ENCODE measurements around the gene DNAH6. TPM values are rescaled to one million over a fixed set of nuclear protein-coding genes. Genes with fewer than 3 reads are reported as not detected.

The DNAH6 gene
- total RNA-seq, 1 experiment from 2014 or later = 1.6 TPM

DNA sequence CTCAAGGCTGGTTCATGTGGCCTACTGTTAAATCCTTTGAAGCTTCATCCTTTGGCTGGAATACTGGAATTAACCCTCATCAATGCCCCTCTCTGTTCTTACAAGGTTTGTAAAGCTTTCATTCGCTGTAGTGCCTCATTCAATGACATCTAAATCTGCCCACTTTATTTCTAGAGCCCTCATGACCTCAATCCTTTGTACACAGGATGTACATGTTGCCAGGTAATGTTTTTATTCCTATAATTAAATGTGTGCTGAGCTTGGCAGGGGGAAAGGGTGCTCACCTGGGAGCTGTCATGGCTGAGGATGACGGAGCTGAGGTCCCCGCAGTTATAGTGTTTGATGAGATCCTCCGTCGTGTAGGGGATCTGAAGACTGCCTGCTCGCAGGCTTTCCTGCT lies 325.3 kb downstream of the DNAH6 start:
- DNase-seq (ENCODE audit: low read depth, low spot score) = no peak
- Histone ChIP-seq H3K9me2 (ENCODE audit: insufficient read depth) (no peaks in the 10 kb centered on the region), H3K4me3 (replicated peaks in 1 of 2; ENCODE audit: low read depth in 1 of 2, low read length in 2 of 2) (no peak overlapping the region), H3K79me2 (ENCODE audit: insufficient read depth, low read length) (no peaks in the 10 kb centered on the region), H3K9me3 (ENCODE audit: control insufficient read depth in 1 of 2, insufficient read depth in 1 of 2, low read depth in 1 of 2, low read length in 2 of 2) (0 out of 4 replicates have a peak, but pooled peaks cover 0 to 4% of the 10 kb centered on the region in 2 experiments), H3K27me3 (ENCODE audit: insufficient read depth, low read length) (no peaks in the 10 kb centered on the region), H3K36me3 (ENCODE audit: control insufficient read depth in 1 of 2, insufficient read depth in 2 of 2, low read length in 2 of 2) (no peaks in the 10 kb centered on the region), H3K4me1 (ENCODE audit: control insufficient read depth in 1 of 2, insufficient read depth in 2 of 2, low read length in 2 of 2) (peaks cover 0 to 11% of the 10 kb centered on the region in 2 experiments; a peak in 2 of 4 replicates), H2AFZ (ENCODE audit: low read depth, low read length, poor library complexity, severe bottlenecking) (no peak overlapping the region), H3K9ac (ENCODE audit: low read length) (no peak overlapping the region), H3K27ac (ENCODE audit: low read depth, low read length) (no peak overlapping the region), H4K20me1 (ENCODE audit: insufficient read depth) (no peaks in the 10 kb centered on the region), H3K4me2 (ENCODE audit: low read length) (no peak overlapping the region)
- ChIA-PET POLR2A (no interaction called here), CTCF (no interaction called here), RAD21 (ENCODE audit: low non-redundant PET in 1 of 2, low total read pairs in 2 of 2, uncharacterized antibody in 2 of 2, unreplicated experiment in 2 of 2) (interaction anchor here in 1 of 2 experiments (0.5 kb wide), 1 partner anchor 62 kb away, joined by 5 read pairs; no protein-coding TSS in a partner anchor)
- TF ChIP-seq EGR1 (IDR thresholded peaks at IDR 0.05; ENCODE audit: low read depth) = no peak
- no peak for TF ChIP-seq TCF7L2 (IDR thresholded peaks at IDR 0.05; ENCODE audit: borderline replicate concordance, extremely low read depth, insufficient read depth, insufficient read length)
- TF ChIP-seq, protein P1, sequence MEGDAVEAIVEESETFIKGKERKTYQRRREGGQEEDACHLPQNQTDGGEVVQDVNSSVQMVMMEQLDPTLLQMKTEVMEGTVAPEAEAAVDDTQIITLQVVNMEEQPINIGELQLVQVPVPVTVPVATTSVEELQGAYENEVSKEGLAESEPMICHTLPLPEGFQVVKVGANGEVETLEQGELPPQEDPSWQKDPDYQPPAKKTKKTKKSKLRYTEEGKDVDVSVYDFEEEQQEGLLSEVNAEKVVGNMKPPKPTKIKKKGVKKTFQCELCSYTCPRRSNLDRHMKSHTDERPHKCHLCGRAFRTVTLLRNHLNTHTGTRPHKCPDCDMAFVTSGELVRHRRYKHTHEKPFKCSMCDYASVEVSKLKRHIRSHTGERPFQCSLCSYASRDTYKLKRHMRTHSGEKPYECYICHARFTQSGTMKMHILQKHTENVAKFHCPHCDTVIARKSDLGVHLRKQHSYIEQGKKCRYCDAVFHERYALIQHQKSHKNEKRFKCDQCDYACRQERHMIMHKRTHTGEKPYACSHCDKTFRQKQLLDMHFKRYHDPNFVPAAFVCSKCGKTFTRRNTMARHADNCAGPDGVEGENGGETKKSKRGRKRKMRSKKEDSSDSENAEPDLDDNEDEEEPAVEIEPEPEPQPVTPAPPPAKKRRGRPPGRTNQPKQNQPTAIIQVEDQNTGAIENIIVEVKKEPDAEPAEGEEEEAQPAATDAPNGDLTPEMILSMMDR (IDR thresholded peaks at IDR 0.05 in 2 of 3, conservative IDR thresholded peaks at IDR 0.05 in 1 of 3; ENCODE audit: borderline replicate concordance in 1 of 3, insufficient read depth in 1 of 3, low read depth in 2 of 3, low read length in 2 of 3) = no peak
- TF ChIP-seq ZNF274 (IDR thresholded peaks at IDR 0.05; ENCODE audit: low read depth, low read length) = no peak
- no peak for TF ChIP-seq YY1 (IDR thresholded peaks at IDR 0.05; ENCODE audit: extremely low read depth, insufficient replicate concordance, low read depth, low read length)
- no peak for TF ChIP-seq FOSL1 (IDR thresholded peaks at IDR 0.05; ENCODE audit: low read depth)
- TF ChIP-seq, protein P2, sequence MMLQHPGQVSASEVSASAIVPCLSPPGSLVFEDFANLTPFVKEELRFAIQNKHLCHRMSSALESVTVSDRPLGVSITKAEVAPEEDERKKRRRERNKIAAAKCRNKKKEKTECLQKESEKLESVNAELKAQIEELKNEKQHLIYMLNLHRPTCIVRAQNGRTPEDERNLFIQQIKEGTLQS (IDR thresholded peaks at IDR 0.05) = no peak
- no peak for TF ChIP-seq SRF (IDR thresholded peaks at IDR 0.05; ENCODE audit: low read depth)
- TF ChIP-seq, protein P3, sequence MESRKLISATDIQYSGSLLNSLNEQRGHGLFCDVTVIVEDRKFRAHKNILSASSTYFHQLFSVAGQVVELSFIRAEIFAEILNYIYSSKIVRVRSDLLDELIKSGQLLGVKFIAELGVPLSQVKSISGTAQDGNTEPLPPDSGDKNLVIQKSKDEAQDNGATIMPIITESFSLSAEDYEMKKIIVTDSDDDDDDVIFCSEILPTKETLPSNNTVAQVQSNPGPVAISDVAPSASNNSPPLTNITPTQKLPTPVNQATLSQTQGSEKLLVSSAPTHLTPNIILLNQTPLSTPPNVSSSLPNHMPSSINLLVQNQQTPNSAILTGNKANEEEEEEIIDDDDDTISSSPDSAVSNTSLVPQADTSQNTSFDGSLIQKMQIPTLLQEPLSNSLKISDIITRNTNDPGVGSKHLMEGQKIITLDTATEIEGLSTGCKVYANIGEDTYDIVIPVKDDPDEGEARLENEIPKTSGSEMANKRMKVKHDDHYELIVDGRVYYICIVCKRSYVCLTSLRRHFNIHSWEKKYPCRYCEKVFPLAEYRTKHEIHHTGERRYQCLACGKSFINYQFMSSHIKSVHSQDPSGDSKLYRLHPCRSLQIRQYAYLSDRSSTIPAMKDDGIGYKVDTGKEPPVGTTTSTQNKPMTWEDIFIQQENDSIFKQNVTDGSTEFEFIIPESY (IDR thresholded peaks at IDR 0.05; ENCODE audit: extremely low read depth, insufficient replicate concordance, low read length) = no peak
- TF ChIP-seq SIN3A (IDR thresholded peaks at IDR 0.05; ENCODE audit: low read depth) = no peak
- TF ChIP-seq CBX3 (IDR thresholded peaks at IDR 0.05; ENCODE audit: low read depth) = no peak
- TF ChIP-seq POLR2AphosphoS5 (IDR thresholded peaks at IDR 0.05; ENCODE audit: low read depth, low read length) = no peak
- TF ChIP-seq, protein P4, sequence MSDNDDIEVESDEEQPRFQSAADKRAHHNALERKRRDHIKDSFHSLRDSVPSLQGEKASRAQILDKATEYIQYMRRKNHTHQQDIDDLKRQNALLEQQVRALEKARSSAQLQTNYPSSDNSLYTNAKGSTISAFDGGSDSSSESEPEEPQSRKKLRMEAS (IDR thresholded peaks at IDR 0.05) = no peak
- no peak for TF ChIP-seq JUND (IDR thresholded peaks at IDR 0.05)
- TF ChIP-seq ZFX (IDR thresholded peaks at IDR 0.05) = no peak
- intact Hi-C loops (cut with micrococcal nuclease) = no loop called here
- ATAC-seq = no peak
- no TSS peak for BruUV-seq (replicated peaks)
